Stimulated activated CD4-positive, alpha-beta T cell treated with anti-CD3 and anti-CD28 coated beads, TNF-alpha, amount 100 ng/mL, for 48 hours (primary cell): ENCODE data around the gene STIM2.
A peak's percentile ranks its signal among the peaks of the same experiment; 100 is the strongest.

ENCODE experiments used
- DNase-seq, 3 donors: peaks; one replicate each; pipeline ENCODE4 v3.0.0-alpha.2; 2020; ENCODE audit warnings: low read depth in 3 of 3

The STIM2 gene

GRCh38 chr4:26837993-26838842 lies 22.4 kb upstream of the STIM2 start:
- no peak for DNase-seq

GRCh38 chr4:26839016-26839415 lies 21.6 kb upstream of the STIM2 start:
- no peak for DNase-seq

- DNase-seq, result no peak
These were observed 21.1 kb upstream of the STIM2 start for GRCh38 chr4:26839534-26839951.

- DNase-seq, result no peak
These were observed 19.9 kb upstream of the STIM2 start for GRCh38 chr4:26840786-26841185.

GRCh38 chr4:26842911-26843310 lies 17.7 kb upstream of the STIM2 start:
- DNase-seq, result no peak

- no peak for DNase-seq
These were observed 10.1 kb upstream of the STIM2 start for GRCh38 chr4:26850528-26850927.

GRCh38 chr4:26851129-26851528 lies 9.5 kb upstream of the STIM2 start:
- no peak for DNase-seq

GRCh38 chr4:26854701-26855100 lies 5.9 kb upstream of the STIM2 start:
- no peak for DNase-seq

- DNase-seq, result no peak
These were observed 3.7 kb upstream of the STIM2 start for GRCh38 chr4:26856906-26857277.

GRCh38 chr4:26857278-26858034 lies 3.2 kb upstream of the STIM2 start:
- peak; percentile 82 to 86 (median 84) for DNase-seq

GRCh38 chr4:26858035-26858918 lies 2.4 kb upstream of the STIM2 start:
- DNase-seq, result no peak

GRCh38 chr4:26858947-26859401 lies 1.7 kb upstream of the STIM2 start:
- DNase-seq, result no peak

- no peak for DNase-seq
These were observed 882 bp upstream of the STIM2 start for GRCh38 chr4:26859762-26860156.

GRCh38 chr4:26860922-26861433 lies 337 bp downstream of the STIM2 start:
- DNase-seq, result peak in 1 of 3 donors; percentile 40

- DNase-seq, result peak in 2 of 3 donors; percentile 57 to 65
These were observed 969 bp downstream of the STIM2 start for GRCh38 chr4:26861434-26862186.

- DNase-seq, result no peak
These were observed 1.8 kb downstream of the STIM2 start for GRCh38 chr4:26862381-26862915.

- no peak for DNase-seq
These were observed 2.9 kb downstream of the STIM2 start for GRCh38 chr4:26863512-26863911.

- DNase-seq, result no peak
These were observed 4.3 kb downstream of the STIM2 start for GRCh38 chr4:26864899-26865298.

- DNase-seq, result no peak
These were observed 5.6 kb downstream of the STIM2 start for GRCh38 chr4:26866203-26866602.

- no peak for DNase-seq
These were observed 6.1 kb downstream of the STIM2 start for GRCh38 chr4:26866781-26867180.
